Endothelial cell of umbilical vein (primary cell): ENCODE data around the gene CDC42EP3. TPM values are rescaled to one million over a fixed set of nuclear protein-coding genes. Genes with fewer than 3 reads are reported as not detected.

Experiments
- BruUV-seq: library from RNA; stranded (reverse); fragments of 400-500 nt; replicated peaks from 2 replicates; lab custom pipeline; 2021; lab: Mats Ljungman, UMichigan
- CTCF ChIA-PET: fragments of 300-600, 350-600 bp; sonication (Branson Sonifier 250); formaldehyde crosslinking; loops from one replicate; lab custom pipeline; 2021; ENCODE audit warnings: antibody characterized with exemption, inconsistent platforms; lab: Charles Lee
- POLR2A ChIA-PET: fragments of 300-600, 350-600 bp; sonication (Branson Sonifier 250); formaldehyde crosslinking; loops from one replicate; lab custom pipeline; 2021; ENCODE audit warnings: antibody characterized with exemption, inconsistent platforms; lab: Charles Lee
- DNase-seq: peaks from one replicate; pipeline ENCODE4 v3.0.0-alpha.2; 2011; ENCODE audit warnings: low read depth, low spot score
- FAIRE-seq: peaks from 2 replicates; lab custom pipeline; 2011; peaks lifted over from hg19 to GRCh38; lab: Jason Lieb, UNC
- H2AFZ ChIP-seq: 2 replicates; pipeline ENCODE4 v1.6.0; 2012; ENCODE audit warnings: low read depth, low read length, control low read depth, inconsistent platforms
- H3K27ac ChIP-seq: 2 replicates; pipeline ENCODE4 v1.5.1; 2011; ENCODE audit warnings: low read depth, mild to moderate bottlenecking, control low read depth, low read length, moderate library complexity; ENCODE audit not compliant: insufficient read depth
- H3K27me3 ChIP-seq, 2 experiments: 2 replicates each; pipeline versions ENCODE4 v1.6.0 to v1.6.1; 2011; ENCODE audit warnings: low read length in 2 of 2, mixed read lengths in 1 of 2; ENCODE audit not compliant: control insufficient read depth in 2 of 2, insufficient read depth in 2 of 2
- H3K36me3 ChIP-seq, 2 experiments: 2 replicates in 1 of 2; 3 replicates in 1 of 2; pipeline ENCODE4 v1.5.1; 2011; ENCODE audit warnings: low read length in 2 of 2, mild to moderate bottlenecking in 1 of 2, moderate library complexity in 1 of 2; ENCODE audit not compliant: control insufficient read depth in 2 of 2, insufficient read depth in 2 of 2; ENCODE audit errors: extremely low read depth in 1 of 2
- H3K4me1 ChIP-seq: 3 replicates; pipeline ENCODE4 v1.5.1; 2011; ENCODE audit warnings: mild to moderate bottlenecking, low read length; ENCODE audit not compliant: control insufficient read depth, insufficient read depth; ENCODE audit errors: extremely low read depth
- H3K4me2 ChIP-seq: 2 replicates; pipeline ENCODE4 v1.6.1; 2011; ENCODE audit warnings: low read length, control low read depth, mixed read lengths; ENCODE audit not compliant: insufficient read depth
- H3K4me3 ChIP-seq, 3 experiments: fragments of 200-600 bp in 1 of 3; sonication (generic), shearing (Covaris generic) in 1 of 3; replicated peaks in 1 of 3; 2 replicates each; pipeline ENCODE4 v1.5.1; 2011 to 2016; ENCODE audit warnings: control low read depth in 3 of 3, low read length in 3 of 3, mild to moderate bottlenecking in 2 of 3, inconsistent platforms in 1 of 3, low read depth in 1 of 3, moderate library complexity in 1 of 3; ENCODE audit not compliant: insufficient read depth in 1 of 3
- H3K79me2 ChIP-seq: 2 replicates; pipeline ENCODE4 v1.6.0; 2012; ENCODE audit warnings: low read length, inconsistent platforms; ENCODE audit not compliant: control insufficient read depth, insufficient read depth
- H3K9ac ChIP-seq: replicated peaks from 2 replicates; pipeline ENCODE3; 2011; ENCODE audit warnings: low read length, control low read depth; ENCODE audit not compliant: insufficient read depth; ENCODE audit errors: extremely low read depth
- H3K9me1 ChIP-seq: replicated peaks from 3 replicates; pipeline ENCODE4 v1.6.0; 2011; ENCODE audit warnings: mild to moderate bottlenecking, low read length; ENCODE audit not compliant: control insufficient read depth, insufficient read depth; ENCODE audit errors: extremely low read depth
- H3K9me3 ChIP-seq: replicated peaks from 2 replicates; pipeline ENCODE4 v1.5.1; 2012; ENCODE audit warnings: low read length, inconsistent platforms; ENCODE audit not compliant: control insufficient read depth, insufficient read depth
- H4K20me1 ChIP-seq: replicated peaks from 2 replicates; pipeline ENCODE3; 2011; ENCODE audit warnings: mild to moderate bottlenecking, low read length; ENCODE audit not compliant: control insufficient read depth, insufficient read depth; ENCODE audit errors: extremely low read depth
- CTCF ChIP-seq, 2 donors: IDR thresholded peaks; 1 replicate in 1 of 2; 2 replicates in 1 of 2; pipeline ENCODE4 v1.5.1; 2011; ENCODE audit warnings: low read length in 2 of 2, mild to moderate bottlenecking in 2 of 2, moderate library complexity in 2 of 2, control low read depth in 1 of 2, inconsistent platforms in 1 of 2, low read depth in 1 of 2; ENCODE audit not compliant: insufficient read depth in 1 of 2; ENCODE audit errors: extremely low read depth in 1 of 2
- EZH2 ChIP-seq: IDR thresholded peaks from 2 replicates; pipeline ENCODE4 v1.6.1; 2012; ENCODE audit warnings: borderline replicate concordance, low read depth, mild to moderate bottlenecking, moderate library complexity, low read length, inconsistent platforms; ENCODE audit not compliant: severe bottlenecking
- FOS ChIP-seq: IDR thresholded peaks from 2 replicates; pipeline ENCODE4 v1.6.1; 2011; ENCODE audit warnings: mild to moderate bottlenecking, low read length, moderate library complexity, borderline replicate concordance; ENCODE audit not compliant: insufficient read depth
- GATA2 ChIP-seq: IDR thresholded peaks from 2 replicates; pipeline ENCODE4 v1.7.0; 2011; ENCODE audit warnings: low read depth, mild to moderate bottlenecking, moderate library complexity, mixed read lengths, low read length; ENCODE audit not compliant: insufficient read length, insufficient read depth
- JUN ChIP-seq: IDR thresholded peaks from 2 replicates; pipeline ENCODE4 v1.6.1; 2011; ENCODE audit warnings: borderline replicate concordance, low read depth; ENCODE audit not compliant: insufficient read length, insufficient read depth
- MYC ChIP-seq: IDR thresholded peaks from one replicate; pipeline ENCODE4 v1.6.1; 2011; ENCODE audit warnings: mild to moderate bottlenecking, low read depth, low read length
- POLR2A ChIP-seq: IDR thresholded peaks from 2 replicates; pipeline ENCODE4 v1.6.1; 2012; ENCODE audit warnings: low read depth, mild to moderate bottlenecking, control low read depth, low read length
- POLR2AphosphoS5 ChIP-seq: IDR thresholded peaks from 2 replicates; pipeline ENCODE4 v1.6.1; 2012; ENCODE audit warnings: low read depth, mild to moderate bottlenecking, control low read depth, low read length, moderate library complexity; ENCODE audit not compliant: insufficient read depth
- dilution Hi-C: fragments of 300-500 bp; cut with MboI; formaldehyde crosslinking; loops from one replicate; pipeline ENCODE4 v1.15.0; 2019; ENCODE audit warnings: low sequenced_read_pairs; ENCODE audit not compliant: extremely low pct_ligation_motif_present
- intact Hi-C: fragments of 100-400 bp; cut with micrococcal nuclease; formaldehyde crosslinking; loops from one replicate; pipeline ENCODE4 v1.10.0; 2022
- polyA plus RNA-seq, 4 experiments: library from polyadenylated mRNA; depleted of rRNA in 3 of 4; stranded (reverse) in 3 of 4; unstranded in 1 of 4; fragments of >200 nt; gene quantifications; 2 replicates each; pipeline versions ENCODE4 v1.2.1 to v1.2.3, GENCODE V29; 2011 to 2012; ENCODE audit warnings: missing spikeins in 1 of 4
- total RNA-seq: library from RNA; stranded (reverse); gene quantifications from 2 replicates; pipeline ENCODE4 v1.2.3, GENCODE V29; 2021
- TF ChIP-seq, protein P1 (sequence below): IDR thresholded peaks from 2 replicates; pipeline ENCODE4 v1.6.1; 2011; ENCODE audit not compliant: insufficient read depth, insufficient read length

The CDC42EP3 gene
- total and polyA plus RNA-seq, 2 donors (not counting 3 experiments of a cell fraction or from before 2014, with no cell fraction given): 14.6 to 54.7 TPM

DNA sequence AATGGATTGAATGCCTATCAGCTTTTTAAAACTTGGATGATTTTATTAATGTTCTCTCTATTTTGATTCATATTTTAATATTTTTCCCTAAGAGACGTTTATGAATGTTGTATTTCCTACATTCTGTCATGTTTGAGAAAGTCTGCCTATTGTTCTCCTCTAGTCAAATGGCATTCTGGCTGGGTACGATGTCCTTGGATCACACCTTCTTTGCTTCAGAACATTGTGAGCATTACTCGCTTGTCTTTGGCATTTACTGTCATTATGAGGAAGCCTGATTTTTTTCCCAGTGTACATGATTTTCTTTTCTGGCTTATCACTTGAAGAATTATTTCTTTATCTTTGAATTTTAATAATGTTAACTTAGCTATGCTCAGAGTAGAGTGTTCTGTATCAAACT lies 78.4 kb downstream of the CDC42EP3 start:
- TF ChIP-seq CTCF (IDR thresholded peaks at IDR 0.05; ENCODE audit: extremely low read depth in 1 of 2, insufficient read depth in 1 of 2, low read depth in 1 of 2, low read length in 2 of 2) (no peak), POLR2A (no peak), FOS (no peak), GATA2 (no peak), JUN (no peak), EZH2 (no peak), MYC (no peak), POLR2AphosphoS5 (no peak)
- TF ChIP-seq, protein P1, sequence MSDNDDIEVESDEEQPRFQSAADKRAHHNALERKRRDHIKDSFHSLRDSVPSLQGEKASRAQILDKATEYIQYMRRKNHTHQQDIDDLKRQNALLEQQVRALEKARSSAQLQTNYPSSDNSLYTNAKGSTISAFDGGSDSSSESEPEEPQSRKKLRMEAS: no peak
- H3K79me2 ChIP-seq: no peaks in the 10 kb centered on the region
- peaks cover 32% of the 10 kb centered on the region for H3K4me1 ChIP-seq
- H2AFZ ChIP-seq: no peak overlapping the region
- no peaks in the 10 kb centered on the region for H3K9me3 ChIP-seq
- no peak overlapping the region for H3K27ac ChIP-seq
- H3K9ac ChIP-seq: no peak overlapping the region
- intact Hi-C loops: no loop called here
- H3K36me3 ChIP-seq: no peaks in the 10 kb centered on the region
- DNase-seq (no peak), FAIRE-seq (no peak)
- no peaks in the 10 kb centered on the region for H4K20me1 ChIP-seq
- H3K27me3 ChIP-seq: no peaks in the 10 kb centered on the region
- H3K4me3 ChIP-seq: no peak overlapping the region
- ChIA-PET CTCF (interaction anchor here (0.7 to 1.8 kb wide), 12 partner anchors 10 to 285 kb away, joined by 3 to 11 read pairs (median 4); no protein-coding TSS in a partner anchor), POLR2A (no interaction called here)
- H3K9me1 ChIP-seq: no peaks in the 10 kb centered on the region
- dilution Hi-C loops: no loop called here
- no TSS peak for BruUV-seq
- H3K4me2 ChIP-seq: no peak overlapping the region
